Activated naive CD4-positive, alpha-beta T cell treated with anti-CD3 and anti-CD28 coated beads for 36 hours (primary cell): ENCODE data around the gene DPP9. TPM values are rescaled to one million over a fixed set of nuclear protein-coding genes. Genes with fewer than 3 reads are reported as not detected.
A peak's percentile ranks its signal among the peaks of the same experiment; 100 is the strongest.

Experiments
- CTCF ChIA-PET: fragments of 350-600 bp; sonication (Branson Sonifier 250); formaldehyde crosslinking; loops from one replicate; lab custom pipeline; 2021; ENCODE audit warnings: antibody characterized with exemption; lab: Charles Lee
- DNase-seq: peaks from one replicate; pipeline ENCODE4 v3.0.0-alpha.2; 2020
- H3K27ac Mint-ChIP-seq: one replicate; pipeline ENCODE4 v1.8.0; 2021; ENCODE audit warnings: mild to moderate bottlenecking, mixed read lengths
- H3K27me3 Mint-ChIP-seq: one replicate; pipeline ENCODE4 v1.8.0; 2021; ENCODE audit warnings: low read depth, mixed read lengths
- H3K36me3 Mint-ChIP-seq: one replicate; pipeline ENCODE4 v1.8.0; 2021; ENCODE audit warnings: low read depth, mixed read lengths
- H3K4me1 Mint-ChIP-seq: one replicate; pipeline ENCODE4 v1.8.0; 2021; ENCODE audit warnings: low read depth, mixed read lengths
- H3K4me3 Mint-ChIP-seq: one replicate; pipeline ENCODE4 v1.8.0; 2021; ENCODE audit warnings: mild to moderate bottlenecking, moderate library complexity, mixed read lengths
- H3K9me3 Mint-ChIP-seq: one replicate; pipeline ENCODE4 v1.8.0; 2021; ENCODE audit warnings: mixed read lengths
- intact Hi-C: fragments of 100-400 bp; cut with micrococcal nuclease; formaldehyde crosslinking; loops from one replicate; pipeline ENCODE4 v1.15.1; 2023
- total RNA-seq, 2 experiments: library from RNA; stranded (reverse); gene quantifications; one replicate each; pipeline ENCODE4 v1.2.3, GENCODE V29; 2021

The DPP9 gene
- total RNA-seq, 2 experiments from 2014 or later: 40.8 to 41.9 TPM

DNA sequence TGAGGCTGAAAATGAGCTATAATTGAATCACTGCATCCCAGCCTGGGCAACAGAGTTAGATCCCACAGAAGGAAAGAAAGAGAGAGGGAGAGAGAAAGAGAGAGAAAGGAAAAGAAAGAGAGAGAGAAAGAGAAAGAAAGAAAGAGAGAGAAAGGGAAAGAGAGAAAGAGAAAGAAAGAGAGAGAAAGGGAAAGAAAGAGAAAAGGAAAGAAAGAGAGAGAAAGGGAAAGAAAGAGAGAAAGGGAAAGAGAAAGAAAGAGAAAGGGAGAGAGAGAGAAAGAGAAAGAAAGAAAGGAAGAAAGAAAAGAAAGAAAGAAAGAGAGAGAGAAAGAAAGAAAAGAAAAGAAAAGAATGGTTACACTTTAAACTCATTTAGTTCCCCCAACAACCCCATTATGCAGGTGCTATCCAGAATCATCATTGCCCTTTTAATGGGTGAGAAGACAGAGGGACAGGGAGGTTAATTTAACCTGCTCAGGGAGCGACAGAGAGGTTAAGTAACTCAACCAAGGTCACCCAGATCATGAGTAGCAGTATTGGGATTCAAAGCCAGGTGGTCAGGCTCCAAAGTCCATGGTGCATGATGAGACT, 10.2 kb upstream of the DPP9 start:
- H3K27ac Mint-ChIP-seq: no peak overlapping the region
- H3K9me3 Mint-ChIP-seq: no peaks in the 10 kb centered on the region
- H3K27me3 Mint-ChIP-seq: peaks cover 2% of the 10 kb centered on the region
- DNase-seq: no peak
- CTCF ChIA-PET: interaction anchor here (0.7 to 4.2 kb wide), 6 partner anchors 13 to 585 kb away, joined by 3 to 32 read pairs (median 4); partner anchors contain the start of gene FEM1A
- H3K4me1 Mint-ChIP-seq: peaks cover 8% of the 10 kb centered on the region
- no peaks in the 10 kb centered on the region for H3K36me3 Mint-ChIP-seq
- intact Hi-C loops: no loop called here
- no peak overlapping the region for H3K4me3 Mint-ChIP-seq

DNA sequence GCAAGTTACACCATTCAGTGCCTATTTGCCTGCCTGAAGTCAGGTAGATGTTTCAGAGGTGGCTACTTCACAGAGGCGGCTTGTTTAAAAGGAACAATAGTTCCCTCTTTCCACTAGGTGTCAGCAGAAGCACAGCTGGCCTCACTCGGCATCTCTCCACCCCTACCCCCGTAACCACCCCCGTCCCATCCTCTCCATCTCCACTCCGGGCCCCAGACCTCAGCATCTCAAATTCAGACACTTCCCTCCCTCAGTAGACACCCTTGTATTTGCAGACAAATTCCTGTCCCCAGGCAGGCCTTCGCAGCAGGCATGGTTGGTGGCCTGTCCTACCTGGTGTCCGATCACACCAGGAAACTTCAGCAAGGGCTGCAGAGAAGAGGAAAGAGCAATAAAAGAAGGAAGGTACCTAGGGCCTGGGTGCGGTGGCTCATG, 9.1 kb upstream of the DPP9 start:
- peak; percentile 62 for DNase-seq
- Mint-ChIP-seq H3K36me3 (no peaks in the 10 kb centered on the region), H3K4me1 (peaks cover 8% of the 10 kb centered on the region), H3K4me3 (peak overlapping the region; percentile 23), H3K27ac (no peak overlapping the region), H3K27me3 (no peaks in the 10 kb centered on the region), H3K9me3 (no peaks in the 10 kb centered on the region)
- intact Hi-C loops: loop anchor here (1.0 kb wide), 2 partner anchors 59 to 72 kb away; partner anchors contain the start of gene FEM1A
- CTCF ChIA-PET: interaction anchor here (0.7 to 4.2 kb wide), 14 partner anchors 9 to 112 kb away, joined by 3 to 32 read pairs (median 4); partner anchors contain the start of gene FEM1A

DNA sequence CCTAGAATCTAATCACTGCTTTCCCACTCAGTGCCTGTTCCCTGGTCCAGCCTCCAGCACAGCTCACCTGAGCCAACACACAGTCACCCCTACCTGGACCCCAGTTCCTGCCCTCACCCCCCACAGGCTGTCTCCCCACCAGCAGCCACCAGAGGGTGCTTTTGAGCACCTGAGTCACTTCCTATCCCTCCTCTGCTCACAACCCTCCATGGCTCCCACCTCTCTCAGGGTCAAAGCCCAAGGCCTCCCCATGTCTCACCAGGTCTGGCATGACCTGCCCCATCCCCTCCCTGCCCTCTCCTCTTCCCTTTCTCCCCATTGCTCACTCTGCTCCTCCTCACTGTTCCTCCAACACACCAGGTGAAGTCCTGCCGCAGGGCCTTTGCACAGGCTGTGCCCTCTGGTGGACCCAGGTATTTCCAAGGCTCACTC, 7.1 kb upstream of the DPP9 start:
- peak; percentile 77 for DNase-seq
- intact Hi-C loops: no loop called here
- peaks cover 8% of the 10 kb centered on the region for H3K4me1 Mint-ChIP-seq
- no peak overlapping the region for H3K27ac Mint-ChIP-seq
- H3K27me3 Mint-ChIP-seq: no peaks in the 10 kb centered on the region
- H3K36me3 Mint-ChIP-seq: no peaks in the 10 kb centered on the region
- H3K4me3 Mint-ChIP-seq: no peak overlapping the region
- no peaks in the 10 kb centered on the region for H3K9me3 Mint-ChIP-seq
- CTCF ChIA-PET: interaction anchor here (0.8 to 4.2 kb wide), 3 partner anchors 52 to 73 kb away, joined by 3 to 26 read pairs (median 12); partner anchors contain the start of gene FEM1A

- H3K9me3 Mint-ChIP-seq: no peaks in the 10 kb centered on the region
Measured at GRCh38 chr19:4728871-4729270, 5.2 kb upstream of the DPP9 start.

GRCh38 chr19:4722671-4723594, 709 bp downstream of the DPP9 start:
- DNase-seq: peak; percentile 14
- intact Hi-C loops: loop anchor here (2.0 to 5.0 kb wide), 6 partner anchors 144 to 961 kb away; partner anchors contain the start of genes APBA3, FSD1, HDGFL2 and MRPL54
- Mint-ChIP-seq H3K4me3 (peak overlapping the region; percentile 91), H3K27me3 (peaks cover 3% of the 10 kb centered on the region), H3K4me1 (peaks cover 22% of the 10 kb centered on the region), H3K9me3 (no peaks in the 10 kb centered on the region), H3K36me3 (peaks cover 12% of the 10 kb centered on the region), H3K27ac (peak overlapping the region; percentile 77)
- CTCF ChIA-PET: interaction anchor here (1.9 kb wide), 1 partner anchor 68 kb away, joined by 8 read pairs; the partner anchor contains the start of gene FEM1A

More at GRCh38 chr19:4728871-4729270, 5.2 kb upstream of the DPP9 start:
- DNase-seq: no peak
- Mint-ChIP-seq H3K36me3 (peaks cover 4% of the 10 kb centered on the region), H3K4me1 (peaks cover 16% of the 10 kb centered on the region), H3K27ac (no peak overlapping the region), H3K4me3 (no peak overlapping the region), H3K27me3 (peaks cover 3% of the 10 kb centered on the region)
- intact Hi-C loops: no loop called here
- CTCF ChIA-PET: interaction anchor here (5.4 kb wide), 1 partner anchor 61 kb away, joined by 34 read pairs; the partner anchor contains the start of gene FEM1A

- Mint-ChIP-seq H3K9me3 (no peaks in the 10 kb centered on the region), H3K27ac (no peak overlapping the region), H3K4me1 (peaks cover 22% of the 10 kb centered on the region), H3K27me3 (peaks cover 3% of the 10 kb centered on the region), H3K36me3 (peaks cover 17% of the 10 kb centered on the region), H3K4me3 (no peak overlapping the region)
- DNase-seq: no peak
- intact Hi-C loops: loop anchor here (5.0 kb wide), 5 partner anchors 146 to 959 kb away; partner anchors contain the start of genes APBA3, FSD1, HDGFL2 and MRPL54
- CTCF ChIA-PET: interaction anchor here (1.3 to 1.9 kb wide), 3 partner anchors 12 to 70 kb away, joined by 3 to 8 read pairs (median 4); partner anchors contain the start of gene FEM1A
Measured at GRCh38 chr19:4721196-4721595, 2.4 kb downstream of the DPP9 start.

DNA sequence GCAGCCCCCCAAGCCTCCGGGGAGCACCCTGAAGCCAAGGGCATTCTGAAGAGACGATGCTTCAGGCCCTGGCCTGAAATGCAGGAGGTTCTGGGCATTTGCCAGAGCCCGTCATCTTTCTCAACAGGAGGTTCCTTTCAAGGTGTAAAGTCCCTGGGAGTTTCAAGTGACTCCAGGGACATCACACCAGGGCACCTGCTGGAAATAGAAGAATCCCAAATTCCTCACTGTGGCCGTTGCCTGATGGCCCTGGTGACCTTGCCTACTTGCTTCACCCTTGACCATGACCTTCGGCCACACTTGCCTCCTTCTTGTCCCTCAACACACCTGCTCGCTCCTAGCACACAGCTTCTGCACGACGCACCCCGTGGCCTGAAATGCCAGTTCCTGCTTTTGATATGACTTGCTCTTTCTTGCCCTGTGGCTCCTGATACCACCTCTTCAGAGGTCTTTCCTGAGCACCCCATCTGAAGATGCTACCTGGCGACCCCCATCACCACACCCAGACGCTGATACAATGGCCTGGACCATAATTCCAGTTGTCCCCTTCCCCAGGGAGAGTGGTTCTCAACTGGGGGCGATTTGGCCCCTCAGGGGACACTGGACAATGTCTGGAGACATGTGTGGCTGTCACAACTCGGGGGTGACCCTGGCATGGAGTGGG, 3.5 kb downstream of the DPP9 start:
- intact Hi-C loops: loop anchor here (5.0 kb wide), 5 partner anchors 147 to 958 kb away; partner anchors contain the start of genes APBA3, FSD1, HDGFL2 and MRPL54
- peaks cover 22% of the 10 kb centered on the region for H3K4me1 Mint-ChIP-seq
- H3K36me3 Mint-ChIP-seq: peaks cover 21% of the 10 kb centered on the region
- no peak for DNase-seq
- peaks cover 3% of the 10 kb centered on the region for H3K27me3 Mint-ChIP-seq
- H3K27ac Mint-ChIP-seq: no peak overlapping the region
- H3K9me3 Mint-ChIP-seq: no peaks in the 10 kb centered on the region
- H3K4me3 Mint-ChIP-seq: no peak overlapping the region
- CTCF ChIA-PET: interaction anchor here (1.5 kb wide), 1 partner anchor 13 kb away, joined by 4 read pairs; no protein-coding TSS in a partner anchor

DNA sequence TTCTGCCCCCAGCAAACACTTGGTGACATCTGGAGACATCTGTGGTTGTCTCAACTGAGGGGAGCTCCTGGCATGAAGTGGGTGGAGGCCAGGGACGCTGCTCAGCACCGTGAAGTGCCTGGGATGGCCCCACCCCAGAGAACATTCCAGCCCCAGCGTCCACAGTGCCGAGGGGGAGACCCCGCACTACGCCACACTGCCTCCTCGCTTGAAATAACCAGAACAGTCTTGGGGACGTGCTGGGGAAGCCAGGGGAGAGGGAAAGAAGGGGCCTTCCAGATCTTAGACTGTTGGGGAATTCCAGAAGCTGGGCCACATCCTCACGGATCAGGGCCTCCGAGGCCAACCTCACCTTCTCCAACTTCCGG, 4.2 kb downstream of the DPP9 start:
- H3K4me3 Mint-ChIP-seq: no peak overlapping the region
- peaks cover 22% of the 10 kb centered on the region for H3K36me3 Mint-ChIP-seq
- H3K4me1 Mint-ChIP-seq: peaks cover 16% of the 10 kb centered on the region
- intact Hi-C loops: no loop called here
- no peak for DNase-seq
- H3K27me3 Mint-ChIP-seq: peaks cover under 1% of the 10 kb centered on the region
- H3K27ac Mint-ChIP-seq: no peak overlapping the region
- CTCF ChIA-PET: no interaction called here
- no peaks in the 10 kb centered on the region for H3K9me3 Mint-ChIP-seq

DNA sequence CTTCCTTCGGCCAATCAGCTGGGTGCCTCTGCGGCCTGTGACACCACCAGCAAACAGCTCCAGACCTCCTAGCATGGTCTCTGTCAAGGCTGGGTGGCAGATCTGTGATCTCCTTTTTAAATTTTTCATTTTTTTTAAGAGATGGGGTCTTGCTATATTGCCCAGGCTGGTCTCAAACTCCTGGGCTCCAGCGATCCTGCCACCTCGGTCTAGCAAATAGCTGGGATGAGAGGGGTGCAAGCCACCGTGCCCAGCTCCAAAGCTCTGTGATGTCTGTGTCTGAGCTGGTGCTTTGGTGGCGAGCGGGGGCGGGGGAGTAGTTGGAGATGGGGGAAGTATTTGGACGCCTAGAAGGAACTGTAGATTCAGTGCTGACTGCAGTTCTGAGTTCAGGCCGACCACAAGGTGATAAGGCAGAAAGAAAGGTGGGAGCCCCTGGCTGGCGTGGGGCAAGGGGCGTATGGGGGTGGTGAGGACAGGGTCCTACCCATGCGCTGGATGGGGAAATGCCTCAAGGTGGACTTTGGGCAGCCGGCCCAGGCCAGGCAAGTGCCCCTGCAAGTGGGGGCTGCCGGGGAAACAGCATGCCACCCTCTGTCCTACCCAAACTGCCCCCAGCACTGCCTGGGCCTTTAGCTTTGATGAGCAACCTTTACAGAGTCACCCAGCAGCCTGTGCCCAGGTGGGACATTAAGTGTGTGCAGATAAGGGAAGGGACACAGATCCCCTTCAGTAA, 5.5 kb downstream of the DPP9 start:
- H3K4me1 Mint-ChIP-seq: peaks cover 14% of the 10 kb centered on the region
- CTCF ChIA-PET: interaction anchor here (0.7 kb wide), 1 partner anchor 10 kb away, joined by 3 read pairs; no protein-coding TSS in a partner anchor
- no peak for DNase-seq
- peaks cover 24% of the 10 kb centered on the region for H3K36me3 Mint-ChIP-seq
- H3K9me3 Mint-ChIP-seq: no peaks in the 10 kb centered on the region
- no peak overlapping the region for H3K4me3 Mint-ChIP-seq
- intact Hi-C loops: no loop called here
- no peaks in the 10 kb centered on the region for H3K27me3 Mint-ChIP-seq
- H3K27ac Mint-ChIP-seq: no peak overlapping the region

DNA sequence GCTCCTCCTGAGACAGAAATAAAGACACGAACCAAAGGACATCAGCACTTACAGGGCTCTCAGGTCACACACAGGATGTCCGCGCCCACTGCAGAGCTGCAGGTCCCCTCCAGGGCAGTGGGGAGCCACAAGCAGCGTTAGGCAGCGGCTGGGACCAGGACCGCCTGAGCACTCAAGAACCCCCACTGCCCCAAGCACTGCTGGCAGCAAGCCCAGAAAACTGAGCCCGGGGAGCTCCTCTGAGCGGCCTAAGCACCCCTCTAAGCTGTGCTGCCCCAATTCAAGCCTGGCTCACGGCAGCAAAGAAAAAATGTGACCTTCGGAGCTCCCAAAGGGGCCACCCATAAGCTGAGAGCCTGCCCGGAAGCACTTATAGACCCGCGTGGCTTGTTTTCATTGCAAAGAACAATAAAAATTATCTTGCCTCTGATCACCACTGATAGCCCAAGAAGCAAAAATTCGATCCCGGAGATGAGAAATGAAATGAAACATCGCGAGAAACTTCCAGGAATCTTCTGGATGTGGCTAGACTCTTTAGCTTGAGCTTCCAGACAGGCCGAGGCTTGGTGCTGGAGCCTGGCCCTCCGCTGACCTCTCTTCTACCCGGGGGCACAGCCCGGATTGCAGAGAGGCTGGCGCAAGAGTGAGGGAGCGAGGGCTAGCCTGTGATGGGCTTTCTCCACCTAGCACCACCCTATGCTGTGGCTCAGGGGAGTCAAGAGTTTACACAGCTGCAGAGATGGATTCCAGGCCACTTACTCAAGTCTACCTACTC, 6.3 kb downstream of the DPP9 start:
- Mint-ChIP-seq H3K36me3 (peaks cover 23% of the 10 kb centered on the region), H3K4me3 (no peak overlapping the region), H3K27ac (no peak overlapping the region), H3K4me1 (peaks cover 10% of the 10 kb centered on the region), H3K27me3 (no peaks in the 10 kb centered on the region), H3K9me3 (no peaks in the 10 kb centered on the region)
- DNase-seq: no peak
- CTCF ChIA-PET: interaction anchor here (0.6 to 0.7 kb wide), 2 partner anchors 10 to 1783 kb away, joined by 3 to 6 read pairs; no protein-coding TSS in a partner anchor
- intact Hi-C loops: no loop called here
